ENCODE results near the gene STRN.
"Not testable (repeated sequence)": the region's sequence is repeated elsewhere in the genome, so short reads cannot be mapped to it uniquely, and the experiment has no call there.

The STRN gene

DNA sequence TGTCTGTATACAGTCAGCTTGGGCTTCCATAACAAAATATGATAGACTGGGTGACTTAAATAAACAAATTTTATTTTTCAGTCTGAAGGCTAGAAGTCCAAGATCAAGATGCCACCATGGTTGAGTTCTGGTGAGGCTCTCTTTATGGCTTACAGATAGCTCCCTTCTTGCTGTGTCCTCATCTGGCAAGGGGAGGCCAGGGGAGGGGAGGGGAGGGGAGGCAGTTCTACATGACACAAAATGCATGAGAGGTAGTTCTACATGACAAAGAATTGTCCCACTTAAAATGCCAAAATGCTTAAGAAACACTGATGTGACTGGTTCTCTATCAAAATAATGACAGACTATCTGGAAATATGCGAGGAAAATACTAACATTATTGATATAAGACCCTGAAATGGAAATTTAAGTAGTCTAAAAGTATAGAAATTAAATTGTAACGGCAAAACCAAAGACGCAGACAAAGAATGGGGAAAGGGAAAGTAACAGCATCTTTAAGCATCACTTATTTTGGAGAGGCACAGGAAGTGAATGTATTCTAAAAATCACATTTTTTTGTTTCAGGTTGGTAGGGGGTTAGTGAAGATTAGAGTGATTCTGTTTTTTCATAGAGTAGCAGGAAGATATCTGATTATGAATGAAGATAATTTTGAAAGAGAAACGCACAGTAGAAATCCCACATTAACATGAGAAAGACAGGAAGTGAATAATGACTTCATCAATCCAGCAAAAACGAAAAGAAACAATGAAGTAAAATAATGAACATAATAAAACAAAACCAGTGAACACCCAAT, 131.4 kb downstream of the STRN start:
- DNase-seq (ENCODE audit: low spot score): no peak

DNA sequence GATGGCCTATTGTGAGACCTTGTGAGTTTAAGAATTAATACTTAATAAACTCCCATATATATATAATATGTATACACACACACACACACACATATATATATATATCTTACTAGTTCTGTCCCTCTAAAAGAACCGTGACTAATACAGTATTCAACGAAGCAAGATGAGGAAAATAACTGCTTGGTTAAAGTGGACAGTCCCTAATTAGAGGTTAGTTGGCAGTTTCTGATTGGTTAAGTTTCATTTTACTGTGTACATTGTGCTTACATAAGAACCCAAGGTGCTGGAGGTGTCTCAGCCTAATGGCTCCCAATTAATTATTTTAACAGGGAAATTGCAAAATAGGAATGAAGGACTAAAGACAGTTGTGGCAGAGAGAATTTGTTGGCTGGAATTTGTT, 132.1 kb downstream of the STRN start:
- no peak for DNase-seq (ENCODE audit: low spot score)

DNA sequence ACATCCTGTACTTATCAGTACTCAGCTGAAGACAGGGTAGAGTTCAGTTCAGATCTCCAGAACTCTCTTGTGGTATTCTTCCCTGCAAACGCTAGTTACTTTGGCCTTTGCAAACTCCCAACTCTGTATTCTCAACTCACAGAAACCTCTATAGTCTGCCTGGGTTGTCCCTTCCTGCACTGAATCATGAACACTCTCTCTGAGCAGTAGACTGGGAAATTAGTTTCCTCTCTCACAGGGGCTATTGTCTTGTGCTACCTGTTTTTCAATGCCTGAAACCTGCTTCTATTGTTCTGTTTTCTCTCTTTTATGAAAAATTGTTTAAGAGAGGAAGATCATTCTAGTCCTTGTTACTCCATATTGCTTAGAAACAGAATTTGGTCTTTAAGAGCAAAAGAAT, 135.2 kb downstream of the STRN start:
- no peak for DNase-seq (ENCODE audit: low spot score)

DNA sequence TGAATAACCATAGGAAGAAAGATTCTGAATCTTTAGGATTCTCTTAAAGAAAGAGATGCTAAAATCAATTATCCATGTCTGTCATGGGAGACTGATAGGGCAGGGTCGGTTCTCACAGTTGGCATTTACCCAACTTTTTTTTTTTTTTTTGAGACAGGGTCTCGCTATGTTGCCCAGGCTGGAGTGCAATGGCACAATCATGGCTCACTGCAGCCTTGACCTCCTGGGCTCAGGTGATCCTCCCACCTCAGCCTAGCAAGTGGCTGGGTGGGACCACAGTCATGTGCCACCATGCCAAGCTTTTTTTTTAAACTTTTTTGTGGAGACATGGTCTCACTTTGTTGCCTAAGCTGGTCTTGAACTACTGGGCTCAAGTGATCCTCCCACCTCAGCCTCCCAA, 141.7 kb downstream of the STRN start:
- not testable (repeated sequence) for DNase-seq (ENCODE audit: low spot score)

DNA sequence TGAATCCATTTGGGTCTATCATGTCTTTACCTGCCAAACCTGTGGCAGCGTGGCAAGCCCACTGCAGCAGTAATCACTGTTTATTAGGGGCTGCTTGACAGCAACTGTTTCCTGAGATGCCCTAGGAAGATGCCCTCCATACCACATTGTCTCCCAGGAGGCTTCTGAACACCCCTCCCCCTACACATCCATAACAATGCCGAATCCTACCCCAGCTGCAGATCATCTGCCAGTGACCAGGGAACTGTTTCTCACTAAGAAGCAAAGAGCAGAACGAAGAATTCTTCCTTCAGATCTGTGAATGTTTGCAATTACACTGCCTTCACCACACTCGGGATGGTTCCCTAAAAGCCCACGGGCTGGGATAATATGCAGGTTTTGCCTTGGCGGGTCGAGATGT, 142.1 kb downstream of the STRN start:
- no peak for DNase-seq (ENCODE audit: low spot score)

- DNase-seq (ENCODE audit: low spot score): no peak
Observed at GRCh38 chr2:36823862-36824261, 142.5 kb downstream of the STRN start.

DNA sequence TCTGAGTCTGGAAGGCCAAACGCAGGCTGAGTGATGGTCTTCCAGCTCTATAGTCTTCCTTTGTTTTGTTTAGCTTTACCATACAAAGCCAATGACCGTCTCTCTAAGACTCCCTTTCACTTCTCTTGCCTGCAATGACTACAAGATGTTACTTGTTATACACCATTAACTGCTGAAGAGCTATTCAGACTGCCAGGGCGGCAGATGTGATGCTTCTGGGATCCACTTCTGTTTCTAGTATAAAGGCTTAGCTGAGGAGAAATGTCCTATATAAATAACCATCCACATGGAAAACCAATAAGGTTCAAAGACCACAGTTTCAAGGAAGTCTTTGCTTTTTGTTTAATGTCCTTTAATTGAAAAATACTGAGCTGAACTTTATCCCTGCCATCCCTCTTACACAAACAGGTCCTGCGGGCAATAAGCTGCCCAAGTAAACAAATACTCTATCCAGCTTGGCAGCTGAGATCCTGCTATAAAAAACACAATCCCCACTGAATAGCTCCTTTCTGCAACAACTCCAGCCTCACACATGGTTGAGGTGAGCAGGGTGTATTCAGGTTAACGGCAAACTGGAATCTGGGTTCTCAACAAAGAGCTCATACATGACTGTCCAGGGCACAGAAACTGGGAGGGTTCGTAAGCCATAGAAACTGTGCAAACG, 145.3 kb downstream of the STRN start:
- no peak for DNase-seq (ENCODE audit: low spot score)

- no peak for DNase-seq (ENCODE audit: low spot score)
Observed at GRCh38 chr2:36819095-36819711, 147.1 kb downstream of the STRN start.

GRCh38 chr2:36818542-36818941, 147.8 kb downstream of the STRN start:
- no peak for DNase-seq (ENCODE audit: low spot score)

DNA sequence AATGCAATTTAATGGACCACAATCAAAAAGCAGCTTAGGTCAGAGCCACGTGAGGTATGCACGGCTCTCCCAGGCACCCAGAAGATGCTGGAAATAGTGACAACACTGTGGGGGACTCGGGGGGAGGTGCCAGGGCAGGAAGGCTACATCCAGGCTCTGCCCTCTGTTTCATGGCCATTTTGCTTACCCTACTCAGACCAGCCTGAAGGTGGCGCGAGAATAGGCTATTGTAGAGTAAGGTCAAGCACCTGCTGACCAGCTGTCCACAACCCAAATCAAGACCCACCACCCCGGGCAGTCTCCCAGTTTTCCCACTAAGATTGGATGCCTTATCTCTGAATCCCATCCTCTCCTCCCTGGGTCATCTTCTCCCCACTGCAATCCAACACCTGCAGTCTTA, 154.1 kb downstream of the STRN start:
- DNase-seq (ENCODE audit: low spot score): no peak

GRCh38 chr2:36811071-36811470, 155.3 kb downstream of the STRN start:
- no peak for DNase-seq (ENCODE audit: low spot score)

GRCh38 chr2:36809069-36809445, 157.3 kb downstream of the STRN start:
- no peak for DNase-seq (ENCODE audit: low spot score)

DNA sequence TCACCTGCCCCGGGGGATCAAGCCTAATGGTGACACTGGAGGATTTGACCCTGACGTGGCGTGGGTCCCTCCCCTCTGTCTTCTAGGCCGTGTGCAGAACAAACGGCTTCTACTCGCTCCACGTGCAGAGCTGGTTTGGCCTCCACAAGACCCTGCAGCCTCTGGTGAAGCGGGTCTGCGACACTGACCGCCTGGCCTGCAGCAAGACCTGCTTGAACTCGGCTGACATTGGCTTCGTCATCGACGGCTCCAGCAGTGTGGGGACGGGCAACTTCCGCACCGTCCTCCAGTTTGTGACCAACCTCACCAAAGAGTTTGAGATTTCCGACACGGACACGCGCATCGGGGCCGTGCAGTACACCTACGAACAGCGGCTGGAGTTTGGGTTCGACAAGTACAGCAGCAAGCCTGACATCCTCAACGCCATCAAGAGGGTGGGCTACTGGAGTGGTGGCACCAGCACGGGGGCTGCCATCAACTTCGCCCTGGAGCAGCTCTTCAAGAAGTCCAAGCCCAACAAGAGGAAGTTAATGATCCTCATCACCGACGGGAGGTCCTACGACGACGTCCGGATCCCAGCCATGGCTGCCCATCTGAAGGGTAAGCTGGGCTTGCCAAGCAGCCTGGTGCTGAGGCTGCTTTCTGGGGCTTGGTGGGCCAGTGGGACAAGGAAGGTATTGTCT, 157.8 kb downstream of the STRN start:
- DNase-seq (ENCODE audit: low spot score): no peak

DNA sequence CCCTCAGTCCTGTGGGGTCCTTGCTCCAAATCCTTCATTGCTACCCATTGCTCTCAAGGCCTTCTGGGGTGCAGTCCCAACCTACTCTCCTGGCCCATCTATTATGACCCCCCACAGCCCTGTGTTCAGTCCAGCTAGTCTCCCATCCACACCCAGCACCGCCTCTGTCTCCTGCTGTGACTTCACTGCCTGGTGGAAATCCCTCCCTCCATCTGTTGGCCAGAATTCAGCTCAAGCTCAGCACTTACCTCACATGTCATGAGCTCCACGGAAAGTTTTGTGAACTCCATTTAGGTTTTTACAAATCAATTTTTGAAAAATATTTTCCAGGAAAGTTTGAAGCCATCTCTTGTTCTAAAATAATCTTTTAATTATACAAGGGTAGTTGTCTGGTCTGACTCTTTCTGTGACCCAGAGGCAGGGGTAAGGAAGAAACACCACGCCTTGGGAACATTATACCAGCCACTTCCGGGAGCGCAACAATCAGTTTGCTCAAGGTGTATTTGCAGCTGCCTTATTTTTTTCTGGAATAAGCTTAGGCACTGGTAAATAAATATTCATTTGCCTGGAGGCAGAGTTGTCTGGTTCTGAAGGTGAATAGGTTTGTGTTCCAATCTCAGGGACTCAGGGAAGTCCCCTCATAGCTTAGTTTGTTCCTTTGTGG, 159.0 kb downstream of the STRN start:
- DNase-seq (ENCODE audit: low spot score): peak; percentile 25

DNA sequence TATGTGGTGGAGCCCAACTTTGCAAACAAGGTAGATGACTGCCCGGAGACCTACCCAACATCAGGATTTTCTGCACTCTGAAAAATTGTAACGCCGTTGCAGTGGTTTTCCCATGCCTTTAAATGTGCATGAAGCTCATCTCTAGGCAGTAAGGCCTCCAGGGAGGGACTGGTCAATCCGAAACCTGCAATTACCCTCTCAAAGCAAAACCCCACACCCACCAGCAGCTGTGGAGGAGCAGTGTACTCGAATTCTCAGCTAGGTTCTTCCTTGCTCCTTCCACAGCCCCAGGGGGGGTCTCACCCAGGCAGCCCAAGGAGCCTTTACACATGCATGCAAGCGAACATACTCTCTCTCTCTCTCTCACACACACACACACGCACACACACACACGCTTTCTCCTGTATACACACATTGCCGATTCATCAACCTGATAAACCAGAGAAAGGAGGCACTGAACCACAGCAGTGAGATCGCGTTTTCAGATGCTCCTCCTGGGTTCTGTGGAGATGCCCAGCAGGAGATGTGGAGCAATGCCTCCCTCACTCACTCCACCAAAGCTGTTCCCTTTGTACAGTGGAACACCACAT, 160.6 kb downstream of the STRN start:
- no peak for DNase-seq (ENCODE audit: low spot score)

DNA sequence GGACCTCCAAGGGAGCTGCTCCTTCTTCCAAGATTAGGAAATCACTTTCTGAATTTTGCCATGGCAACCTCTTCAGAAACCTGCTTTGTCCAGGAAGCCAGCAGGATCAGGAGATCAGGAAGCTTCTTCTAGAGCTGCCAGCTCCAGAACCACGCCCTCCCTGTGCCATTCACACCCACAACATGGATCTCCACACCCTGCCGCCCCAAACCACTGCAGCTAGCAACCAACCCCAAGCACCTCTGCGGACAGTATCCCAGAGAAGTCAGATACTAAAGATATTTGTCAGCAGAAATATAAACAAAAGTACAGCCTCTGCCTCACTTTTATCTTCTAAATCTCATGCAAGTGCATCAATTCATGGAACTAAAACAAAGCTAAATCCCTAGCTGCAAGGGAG, 163.4 kb downstream of the STRN start:
- DNase-seq (ENCODE audit: low spot score): no peak

- DNase-seq (ENCODE audit: low spot score): no peak
Observed at GRCh38 chr2:36801088-36801487, 165.2 kb downstream of the STRN start.

DNA sequence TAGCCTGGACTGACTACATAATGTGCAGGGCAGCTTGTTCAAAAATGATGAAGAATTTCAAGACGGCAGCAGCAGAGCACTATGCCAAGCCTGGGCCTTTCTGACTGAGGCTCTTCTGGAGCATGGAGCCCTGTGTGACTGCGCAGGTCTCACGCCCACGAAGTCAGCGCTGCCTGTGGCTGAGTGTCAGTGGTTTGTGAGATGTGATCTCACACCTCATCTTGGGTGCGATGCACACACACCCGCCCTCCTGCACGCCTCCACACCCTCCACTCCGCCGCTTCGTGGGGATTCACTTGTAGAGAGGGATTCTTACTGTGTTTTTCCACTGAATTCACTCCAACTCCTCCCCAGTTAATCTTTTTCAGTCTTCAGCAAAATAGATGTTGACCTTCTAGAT, 166.0 kb downstream of the STRN start:
- no peak for DNase-seq (ENCODE audit: low spot score)

DNA sequence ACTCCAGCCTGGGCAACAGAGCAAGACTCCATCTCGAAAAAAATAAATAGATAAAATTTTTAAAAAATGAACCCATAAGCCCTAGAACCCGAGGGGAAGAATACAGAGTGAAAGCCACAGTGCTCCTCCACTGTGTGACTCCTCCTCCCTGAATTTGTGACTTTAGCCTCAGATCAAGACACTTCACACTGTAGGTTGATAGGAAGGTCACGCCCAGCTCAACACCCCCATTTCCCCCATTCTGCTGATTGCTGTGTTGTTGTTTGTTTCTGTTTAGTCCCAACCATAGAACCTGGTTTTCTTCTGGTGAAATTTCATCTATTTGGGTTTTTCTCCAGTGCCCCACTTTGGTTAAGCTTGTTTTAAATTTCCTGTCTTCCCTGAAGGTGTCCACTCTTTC, 167.6 kb downstream of the STRN start:
- DNase-seq (ENCODE audit: low spot score): no peak

GRCh38 chr2:36797324-36798070, 168.8 kb downstream of the STRN start:
- DNase-seq (ENCODE audit: low spot score): no peak

Measured in AG20443 (cell line).